ENCODE data around the gene CTIF.

Gene CTIF

GRCh38 chr18:48687346-48688042 is 148.7 kb downstream of the CTIF start:
- DNase-seq = no peak

- DNase-seq = no peak
Measured at GRCh38 chr18:48688961-48689360, 150.1 kb downstream of the CTIF start.

GRCh38 chr18:48689548-48689947 is 150.7 kb downstream of the CTIF start:
- no peak for DNase-seq

DNA sequence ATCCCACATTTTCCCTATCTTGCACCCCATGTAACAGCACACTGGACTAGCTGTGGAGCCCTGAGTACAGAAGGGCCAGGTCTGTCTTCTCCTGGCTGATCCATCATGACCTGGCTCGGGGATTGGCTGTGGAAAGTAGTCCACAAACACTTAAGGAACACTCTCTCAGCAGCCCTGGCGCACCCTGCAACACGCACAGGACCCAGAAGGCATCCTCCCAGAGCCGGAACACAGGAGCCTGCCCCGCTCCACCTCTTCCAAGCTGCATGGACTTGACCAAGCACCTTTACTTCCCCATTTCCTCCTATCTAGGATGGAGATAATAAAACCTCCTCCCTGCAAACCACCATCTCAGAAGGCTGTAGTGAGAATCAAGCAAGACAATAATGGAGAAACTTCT is 151.7 kb downstream of the CTIF start:
- no peak for DNase-seq

- no peak for DNase-seq
Measured at GRCh38 chr18:48693006-48693405, 154.2 kb downstream of the CTIF start.

DNA sequence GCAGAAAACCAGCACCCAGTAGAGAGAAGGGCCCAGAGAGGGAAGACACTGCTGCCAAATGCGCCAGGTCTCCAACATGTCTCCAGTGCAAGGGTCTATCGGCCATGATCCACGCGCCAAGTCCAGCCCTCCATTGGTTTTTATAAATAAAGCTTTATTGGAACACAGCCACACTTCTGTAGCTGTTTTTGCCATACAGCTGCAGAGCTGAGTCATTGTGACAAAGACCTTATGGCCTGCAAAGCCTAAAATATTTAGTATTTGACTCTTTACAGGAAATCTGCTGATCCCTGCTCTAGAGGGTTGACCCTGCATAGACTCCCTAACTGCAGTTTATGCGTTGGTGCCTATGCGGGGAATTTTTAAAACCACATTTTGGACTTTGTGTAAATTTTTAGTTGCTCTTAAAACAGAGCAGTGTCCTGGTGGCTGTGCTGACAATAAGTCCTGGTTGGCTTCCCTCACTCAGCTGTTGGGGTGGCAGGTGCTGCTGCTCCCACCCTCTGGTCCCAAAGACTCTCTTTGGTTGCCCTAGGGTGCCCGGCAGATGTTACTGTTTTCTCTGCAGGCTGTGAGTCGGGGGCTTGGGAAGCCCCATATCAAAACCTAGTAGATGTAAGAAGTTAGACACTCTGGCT is 154.9 kb downstream of the CTIF start:
- peak; percentile 26 for DNase-seq

GRCh38 chr18:48694295-48694694 is 155.5 kb downstream of the CTIF start:
- no peak for DNase-seq

DNA sequence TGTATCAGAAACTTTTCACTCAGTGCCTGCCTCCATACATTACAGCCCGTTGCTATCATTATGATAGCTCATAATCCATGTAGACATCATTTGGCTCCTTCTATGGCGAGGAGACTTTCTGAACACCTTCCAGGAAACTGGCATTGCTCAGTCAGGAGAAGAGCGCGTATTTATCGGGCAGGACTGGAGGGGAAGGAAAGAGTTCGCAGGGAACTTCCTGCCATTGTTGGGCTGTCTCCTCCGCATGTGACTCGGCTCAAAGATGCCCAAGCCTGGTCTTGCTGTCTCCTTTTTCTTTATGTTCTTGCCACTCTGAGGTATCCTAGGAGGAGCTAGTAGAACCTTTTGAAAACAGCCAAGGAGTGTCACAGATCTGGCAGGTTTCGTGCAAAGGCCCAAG is 156.8 kb downstream of the CTIF start:
- DNase-seq = no peak

DNA sequence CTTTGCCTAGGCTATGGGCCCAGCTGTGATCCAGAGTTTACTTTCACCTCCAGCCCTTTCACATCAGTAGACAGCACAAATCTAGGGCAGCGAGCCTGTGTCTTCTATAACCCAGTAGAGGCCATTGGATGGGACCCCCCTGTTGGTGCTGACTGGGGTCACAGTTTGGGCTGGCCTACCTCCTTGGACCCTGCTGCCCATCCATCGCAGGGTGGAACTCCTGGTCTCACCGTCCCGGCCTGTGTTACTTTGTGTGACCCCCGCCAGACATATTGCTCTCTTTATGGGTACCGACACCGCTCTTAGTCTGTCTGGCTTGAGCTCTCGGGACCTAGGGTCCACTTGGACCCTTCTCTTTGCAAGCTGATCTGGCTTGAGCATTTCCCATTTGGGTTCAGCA is 157.4 kb downstream of the CTIF start:
- DNase-seq = no peak

GRCh38 chr18:48697441-48697840 is 158.6 kb downstream of the CTIF start:
- no peak for DNase-seq

DNA sequence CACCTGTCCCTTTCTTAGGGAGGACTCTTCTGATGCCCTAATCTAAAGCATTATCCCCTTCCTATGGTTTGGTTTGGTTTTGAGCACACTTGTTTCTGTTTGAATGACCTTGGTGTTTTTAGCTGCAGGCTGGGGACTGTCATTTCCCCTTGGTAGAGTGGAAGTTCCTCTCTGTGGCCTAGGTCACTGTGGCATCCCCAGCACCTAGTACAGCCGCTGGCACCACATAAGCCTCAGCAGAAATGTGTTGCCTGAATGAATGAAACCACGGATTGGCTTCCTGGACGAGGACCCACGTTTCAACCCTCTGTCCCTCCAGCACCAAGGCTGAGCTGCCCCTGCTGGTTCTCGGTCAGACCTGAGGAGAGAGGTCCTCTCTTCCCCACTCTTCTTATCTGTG is 159.9 kb downstream of the CTIF start:
- DNase-seq = no peak

GRCh38 chr18:48699761-48700160 is 160.9 kb downstream of the CTIF start:
- no peak for DNase-seq

GRCh38 chr18:48700446-48700845 is 161.6 kb downstream of the CTIF start:
- DNase-seq = no peak

- no peak for DNase-seq
Measured at GRCh38 chr18:48702346-48703027, 163.7 kb downstream of the CTIF start.

DNA sequence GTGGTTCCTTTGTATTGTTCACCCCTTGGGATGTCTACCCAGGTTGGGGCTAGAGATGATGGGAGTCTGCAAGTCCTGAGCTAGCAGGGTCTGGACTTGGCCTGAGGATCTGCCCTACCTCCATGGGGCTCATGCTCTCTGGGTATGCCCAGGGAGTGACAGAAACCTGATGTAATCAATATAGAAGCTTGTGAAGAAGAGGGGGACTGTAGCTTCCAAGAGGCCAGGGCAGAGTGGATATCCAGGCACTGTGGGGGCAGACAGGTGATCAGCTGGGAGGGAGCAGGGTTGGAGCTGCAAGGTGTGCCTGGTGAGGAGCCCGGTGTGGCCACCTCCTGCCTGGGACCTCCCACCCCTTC is 164.2 kb downstream of the CTIF start:
- no peak for DNase-seq

DNA sequence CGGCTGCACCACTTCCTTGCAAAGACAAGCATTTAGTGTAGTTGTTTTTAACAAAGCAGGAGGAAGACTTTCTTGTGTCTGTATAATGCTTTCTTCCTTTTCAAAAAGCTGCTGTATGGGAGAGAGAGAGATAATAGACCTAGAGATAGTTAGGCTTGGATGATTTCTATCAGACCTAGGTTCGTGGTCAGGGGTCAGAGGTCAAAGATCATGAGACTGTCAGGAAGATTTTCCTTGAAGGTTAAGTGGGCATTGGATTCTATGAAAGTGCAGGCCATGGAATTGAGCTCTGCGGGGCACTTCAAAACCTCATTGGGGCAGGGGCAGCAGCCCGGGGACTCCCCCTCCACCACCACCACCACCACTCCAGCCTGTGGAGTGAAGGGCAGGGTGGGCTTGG is 164.6 kb downstream of the CTIF start:
- no peak for DNase-seq

DNA sequence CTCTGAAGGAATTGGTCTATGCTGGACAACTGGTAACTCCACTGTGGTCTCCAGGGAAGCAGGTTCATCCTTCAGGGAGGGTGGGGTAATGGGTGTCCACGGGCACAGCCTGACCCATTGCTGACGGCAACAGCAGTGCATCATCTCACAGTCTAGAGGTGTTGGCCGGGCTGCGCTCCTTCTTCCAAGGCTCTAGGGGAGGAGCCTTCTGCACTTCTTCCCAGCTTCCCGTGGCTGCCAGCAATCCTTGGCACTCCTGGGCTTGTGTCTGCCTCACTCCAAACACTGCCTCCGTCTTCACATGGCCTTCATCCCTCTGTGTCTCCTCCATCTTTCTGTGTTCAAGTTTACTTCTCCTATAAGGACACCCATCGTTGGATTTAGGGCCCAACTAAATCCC is 166.2 kb downstream of the CTIF start:
- DNase-seq = no peak

GRCh38 chr18:48705531-48705930 is 166.7 kb downstream of the CTIF start:
- no peak for DNase-seq

DNA sequence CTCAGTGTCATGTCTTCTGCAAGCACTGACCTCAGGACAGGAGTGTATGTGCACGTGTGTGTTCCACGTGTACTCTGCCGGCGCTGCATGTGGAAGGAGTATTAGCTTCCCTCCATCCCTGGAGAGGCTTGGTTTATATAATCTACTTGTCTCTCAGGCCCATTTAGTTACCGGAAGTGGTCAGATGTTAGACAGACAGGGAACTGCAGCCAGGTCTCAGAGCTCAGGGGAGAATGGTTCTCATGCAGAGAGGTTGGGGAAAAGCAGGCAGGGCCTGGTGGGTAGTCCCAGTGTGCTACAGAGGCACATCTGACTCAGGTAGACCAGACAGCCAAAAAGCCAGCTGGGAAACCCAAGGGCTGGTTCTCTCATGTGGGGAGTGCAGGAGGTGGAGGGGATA is 167.9 kb downstream of the CTIF start:
- no peak for DNase-seq

- DNase-seq = no peak
Measured at GRCh38 chr18:48707636-48708296, 168.9 kb downstream of the CTIF start.

DNA sequence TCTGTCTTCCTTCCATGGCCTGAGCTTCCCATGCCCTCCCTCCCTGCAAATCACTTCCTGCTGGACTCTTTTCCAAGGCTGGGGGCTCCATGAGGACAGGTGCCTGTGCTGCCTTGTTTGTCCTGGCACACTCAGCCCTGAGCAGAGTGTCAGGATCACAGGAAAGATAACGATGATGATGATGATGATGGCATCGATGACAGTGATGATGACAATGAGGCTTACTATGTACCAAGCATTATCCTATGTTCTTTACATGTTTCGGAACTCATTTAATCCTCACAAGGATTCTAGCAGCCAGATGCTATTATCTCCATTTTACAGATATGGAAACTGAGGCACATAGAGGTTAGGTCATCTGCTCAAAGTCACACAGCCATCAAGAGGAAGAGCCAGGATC is 170.0 kb downstream of the CTIF start:
- no peak for DNase-seq

DNA sequence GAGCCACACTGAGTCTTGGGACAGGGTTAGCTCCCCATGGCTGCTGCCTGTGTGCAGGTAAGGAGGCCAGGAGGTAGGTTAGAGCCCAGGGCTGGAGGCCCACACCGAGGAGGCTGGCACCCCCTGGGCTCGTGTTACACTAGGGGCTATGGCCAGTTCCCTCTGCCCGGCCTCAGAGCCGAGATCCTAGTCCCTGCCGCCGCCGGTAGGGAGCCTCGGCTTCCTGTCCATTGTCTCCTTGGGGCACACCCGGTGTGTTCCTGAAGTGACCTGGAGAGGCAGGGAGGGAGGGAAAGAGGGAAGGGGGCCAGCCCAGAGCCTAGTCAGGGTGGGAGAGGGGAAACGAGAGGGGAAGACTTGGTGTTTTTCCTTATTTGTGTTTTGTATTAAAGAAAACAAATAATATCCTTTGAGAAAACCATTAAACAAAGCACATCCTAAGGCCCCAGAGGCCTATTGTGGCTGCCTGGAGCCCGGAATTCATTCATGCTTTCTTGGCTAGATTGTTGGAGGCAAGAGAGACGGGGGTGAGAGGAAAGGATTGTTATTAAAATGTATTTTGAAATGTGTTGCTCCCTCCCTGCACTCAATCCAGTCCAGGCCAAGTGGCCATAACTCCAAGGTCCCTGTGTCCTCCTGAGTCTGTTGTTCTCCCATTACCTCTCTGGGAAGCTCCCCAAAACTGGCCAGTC is 170.7 kb downstream of the CTIF start:
- DNase-seq = no peak

Data from fibroblast of skin of abdomen (primary cell).